HG02885 (cell line): ENCODE measurements around the gene CHP1.
A peak's percentile ranks its signal among the peaks of the same experiment; 100 is the strongest.
"Not testable (repeated sequence)": the region's sequence is repeated elsewhere in the genome, so short reads cannot be mapped to it uniquely, and the experiment has no call there.

ENCODE experiments used
- ATAC-seq: cut with Tn5 transposase; IDR thresholded peaks from one replicate; pipeline ENCODE4 v1.9.1; 2021; ENCODE audit warnings: mild to moderate bottlenecking; ENCODE audit not compliant: unreplicated experiment, poor library complexity

CHP1 gene

GRCh38 chr15:41254560-41254959 is 23.5 kb downstream of the CHP1 start:
- ATAC-seq = no peak

GRCh38 chr15:41256103-41256502 is 25.0 kb downstream of the CHP1 start:
- ATAC-seq = no peak

- ATAC-seq = no peak
Observed at GRCh38 chr15:41256577-41257038, 25.5 kb downstream of the CHP1 start.

- no peak for ATAC-seq
Observed at GRCh38 chr15:41258750-41259471, 27.8 kb downstream of the CHP1 start.

- ATAC-seq = no peak
Observed at GRCh38 chr15:41259546-41260189, 28.6 kb downstream of the CHP1 start.

GRCh38 chr15:41260924-41261323 is 29.9 kb downstream of the CHP1 start:
- ATAC-seq = not testable (repeated sequence)

- ATAC-seq = no peak
Observed at GRCh38 chr15:41262571-41262970, 31.5 kb downstream of the CHP1 start.

- no peak for ATAC-seq
Observed at GRCh38 chr15:41263891-41264351, 32.9 kb downstream of the CHP1 start.

GRCh38 chr15:41269887-41270286 is 38.8 kb downstream of the CHP1 start:
- no peak for ATAC-seq

- ATAC-seq = no peak
Observed at GRCh38 chr15:41276831-41277230, 45.8 kb downstream of the CHP1 start.

GRCh38 chr15:41278319-41278718 is 47.3 kb downstream of the CHP1 start:
- ATAC-seq = no peak

GRCh38 chr15:41279535-41280283 is 48.6 kb downstream of the CHP1 start:
- no peak for ATAC-seq

GRCh38 chr15:41281236-41281635 is 50.2 kb downstream of the CHP1 start:
- no peak for ATAC-seq

GRCh38 chr15:41282436-41282835 is 51.4 kb downstream of the CHP1 start:
- not testable (repeated sequence) for ATAC-seq

- ATAC-seq = not testable (repeated sequence)
Observed at GRCh38 chr15:41282980-41283652, 52.0 kb downstream of the CHP1 start.

- peak; percentile 98 for ATAC-seq
Observed at GRCh38 chr15:41283653-41284426, 52.8 kb downstream of the CHP1 start.

GRCh38 chr15:41284427-41285177 is 53.5 kb downstream of the CHP1 start:
- no peak for ATAC-seq

GRCh38 chr15:41285285-41285684 is 54.2 kb downstream of the CHP1 start:
- no peak for ATAC-seq
